ENCODE results near the gene GRIK4.
A peak's percentile ranks its signal among the peaks of the same experiment; 100 is the strongest.
"Not testable (repeated sequence)": the region's sequence is repeated elsewhere in the genome, so short reads cannot be mapped to it uniquely, and the experiment has no call there.

GRIK4 gene

GRCh38 chr11:121008551-121008950 lies 497.0 kb downstream of the GRIK4 start:
- Histone ChIP-seq H3K4me3 (ENCODE audit: low read length) (no peak overlapping the region), H3K4me1 (ENCODE audit: insufficient read depth, low read length) (peaks cover 13% of the 10 kb centered on the region; the same call in 1 of the 2 replicates), H3K9me3 (ENCODE audit: insufficient read depth, low read depth, low read length) (no peaks in the 10 kb centered on the region), H3K27me3 (ENCODE audit: insufficient read depth, low read length) (no peaks in the 10 kb centered on the region), H3K9ac (ENCODE audit: low read depth, low read length) (no peak overlapping the region), H3K27ac (ENCODE audit: low read depth, low read length) (no peak overlapping the region), H3K36me3 (ENCODE audit: insufficient read depth, low read length) (no peaks in the 10 kb centered on the region)

- WGBS: 50% methylated on average over 1 of the region's 1 CpG
- Histone ChIP-seq H3K4me3 (ENCODE audit: low read length) (no peak overlapping the region), H3K9me3 (ENCODE audit: insufficient read depth, low read depth, low read length) (no peaks in the 10 kb centered on the region), H3K36me3 (ENCODE audit: insufficient read depth, low read length) (no peaks in the 10 kb centered on the region), H3K9ac (ENCODE audit: low read depth, low read length) (no peak overlapping the region), H3K27ac (ENCODE audit: low read depth, low read length) (peak overlapping the region; percentile 75; the same call in 1 of the 2 replicates), H3K4me1 (ENCODE audit: insufficient read depth, low read length) (peaks cover 4% of the 10 kb centered on the region; the same call in 1 of the 2 replicates), H3K27me3 (ENCODE audit: insufficient read depth, low read length) (no peaks in the 10 kb centered on the region)
Observed at GRCh38 chr11:121012091-121012490, 500.5 kb downstream of the GRIK4 start.

DNA sequence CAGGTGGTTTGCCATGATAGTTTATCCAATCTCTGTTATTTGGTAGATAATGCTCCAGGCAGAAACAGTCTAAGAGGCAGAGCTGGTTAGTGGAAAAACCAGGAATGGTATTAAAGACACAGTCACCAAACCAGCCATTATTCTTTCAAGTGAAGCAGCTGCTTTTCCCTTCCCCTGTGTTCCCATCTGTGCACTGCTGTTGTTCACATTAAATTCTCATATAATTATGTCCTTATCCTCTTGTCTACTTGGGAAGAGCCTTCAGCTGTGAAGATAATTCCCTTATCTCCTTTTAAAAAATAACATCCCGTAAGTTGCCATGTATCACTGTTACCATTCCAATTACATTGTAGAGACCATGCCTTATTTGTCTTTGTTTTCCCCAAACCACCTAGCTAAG lies 507.2 kb downstream of the GRIK4 start:
- Histone ChIP-seq H3K9me3 (ENCODE audit: insufficient read depth, low read depth, low read length) (no peaks in the 10 kb centered on the region), H3K27ac (ENCODE audit: low read depth, low read length) (no peak overlapping the region), H3K9ac (ENCODE audit: low read depth, low read length) (no peak overlapping the region), H3K4me3 (ENCODE audit: low read length) (no peak overlapping the region), H3K36me3 (ENCODE audit: insufficient read depth, low read length) (no peaks in the 10 kb centered on the region), H3K4me1 (ENCODE audit: insufficient read depth, low read length) (no peaks in the 10 kb centered on the region), H3K27me3 (ENCODE audit: insufficient read depth, low read length) (no peaks in the 10 kb centered on the region)
- 95% methylated on average over 1 of the region's 1 CpG for WGBS

GRCh38 chr11:121021718-121022117 lies 510.2 kb downstream of the GRIK4 start:
- not testable (repeated sequence) for H3K9me3 ChIP-seq (ENCODE audit: insufficient read depth, low read depth, low read length); H3K4me3 ChIP-seq (ENCODE audit: low read length); H3K27me3 ChIP-seq (ENCODE audit: insufficient read depth, low read length); H3K4me1 ChIP-seq (ENCODE audit: insufficient read depth, low read length); H3K27ac ChIP-seq (ENCODE audit: low read depth, low read length); H3K9ac ChIP-seq (ENCODE audit: low read depth, low read length); H3K36me3 ChIP-seq (ENCODE audit: insufficient read depth, low read length)
- WGBS: 97% methylated on average over 36 of the region's 36 CpGs

- H3K27ac ChIP-seq (ENCODE audit: low read depth, low read length): peak within 1 kb of the TSS; percentile 57; the same call in 1 of the 2 replicates
- no peaks in the 10 kb centered on the region for H3K9me3 ChIP-seq (ENCODE audit: insufficient read depth, low read depth, low read length)
- H3K36me3 ChIP-seq (ENCODE audit: insufficient read depth, low read length): no peaks in the 10 kb centered on the region
- no peaks in the 10 kb centered on the region for H3K27me3 ChIP-seq (ENCODE audit: insufficient read depth, low read length)
- H3K4me1 ChIP-seq (ENCODE audit: insufficient read depth, low read length): peaks cover 8% of the 10 kb centered on the region; the same call in 1 of the 2 replicates
- 1% methylated on average over 54 of the region's 54 CpGs for WGBS
- H3K9ac ChIP-seq (ENCODE audit: low read depth, low read length): peak within 1 kb of the TSS; percentile 79
- peak within 1 kb of the TSS; percentile 69 for H3K4me3 ChIP-seq (ENCODE audit: low read length)
Observed at GRCh38 chr11:121023848-121024751, 512.6 kb downstream of the GRIK4 start, which contains the start of gene TBCEL. TBCEL (plus strand) TSS chr11:121024102; CDS start chr11:121045691, 21,589 bp downstream.

GRCh38 chr11:121024989-121025388 lies 513.4 kb downstream of the GRIK4 start:
- 68% methylated on average over 3 of the region's 3 CpGs for WGBS
- H3K4me1 ChIP-seq (ENCODE audit: insufficient read depth, low read length): peaks cover 8% of the 10 kb centered on the region; the same call in 1 of the 2 replicates
- peak overlapping the region; percentile 79; the same call in 1 of the 2 replicates for H3K9ac ChIP-seq (ENCODE audit: low read depth, low read length)
- H3K36me3 ChIP-seq (ENCODE audit: insufficient read depth, low read length): no peaks in the 10 kb centered on the region
- H3K27ac ChIP-seq (ENCODE audit: low read depth, low read length): no peak overlapping the region
- peak overlapping the region; percentile 69 for H3K4me3 ChIP-seq (ENCODE audit: low read length)
- no peaks in the 10 kb centered on the region for H3K27me3 ChIP-seq (ENCODE audit: insufficient read depth, low read length)
- H3K9me3 ChIP-seq (ENCODE audit: insufficient read depth, low read depth, low read length): no peaks in the 10 kb centered on the region

DNA sequence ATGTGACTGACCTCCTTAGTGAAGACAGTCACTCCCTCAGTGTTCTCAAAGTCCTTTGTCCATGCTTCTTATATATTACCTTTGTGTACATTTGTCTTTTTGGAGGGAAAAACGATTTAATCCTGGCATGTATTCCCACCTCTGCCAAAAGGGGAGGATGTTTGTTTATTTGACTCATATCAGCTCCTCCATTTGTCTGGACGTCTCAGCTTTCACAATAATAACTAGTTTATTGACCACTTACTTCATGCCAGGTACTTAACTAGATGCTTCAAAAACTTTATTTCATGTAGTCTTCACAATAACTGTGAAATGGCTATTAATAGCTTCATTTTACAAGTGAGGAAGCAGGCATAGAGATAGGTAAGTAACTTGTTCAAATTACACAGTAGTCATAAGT lies 517.6 kb downstream of the GRIK4 start:
- Histone ChIP-seq H3K27me3 (ENCODE audit: insufficient read depth, low read length) (no peaks in the 10 kb centered on the region), H3K9me3 (ENCODE audit: insufficient read depth, low read depth, low read length) (no peaks in the 10 kb centered on the region), H3K27ac (ENCODE audit: low read depth, low read length) (no peak overlapping the region), H3K4me1 (ENCODE audit: insufficient read depth, low read length) (peaks cover 8% of the 10 kb centered on the region; the same call in 1 of the 2 replicates), H3K4me3 (ENCODE audit: low read length) (no peak overlapping the region), H3K36me3 (ENCODE audit: insufficient read depth, low read length) (no peaks in the 10 kb centered on the region), H3K9ac (ENCODE audit: low read depth, low read length) (no peak overlapping the region)
- WGBS: 79% methylated on average over 1 of the region's 2 CpGs

DNA sequence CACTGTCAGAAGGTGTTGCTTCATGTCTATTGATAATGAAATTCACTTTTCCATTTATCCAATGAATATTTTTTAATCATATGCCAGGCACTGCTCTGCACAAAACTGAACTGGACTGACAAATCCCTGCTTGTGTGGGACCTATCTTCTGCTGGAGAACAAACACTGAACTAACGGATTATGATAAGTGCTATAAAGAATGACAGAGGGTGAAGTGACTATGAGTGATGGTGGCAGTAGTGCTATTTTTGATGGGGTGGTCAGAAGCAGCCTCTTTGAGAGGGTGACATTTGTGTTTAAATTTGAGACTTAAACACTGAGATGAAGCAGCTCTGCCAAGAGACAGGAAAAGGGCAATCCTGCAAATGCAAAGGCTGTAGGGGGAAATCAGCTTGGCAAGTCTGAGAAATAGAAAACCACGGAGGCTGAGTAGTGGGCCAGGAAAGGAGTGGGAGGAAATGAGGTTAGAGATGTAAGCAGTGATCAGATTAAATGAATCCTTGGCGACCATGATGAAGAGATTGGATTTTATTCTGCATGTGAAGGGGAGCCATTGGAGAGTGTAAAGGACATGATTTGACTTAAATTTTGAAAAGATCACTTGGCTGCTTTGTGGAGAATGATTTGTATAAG lies 518.4 kb downstream of the GRIK4 start:
- Histone ChIP-seq H3K27me3 (ENCODE audit: insufficient read depth, low read length) (no peaks in the 10 kb centered on the region), H3K9ac (ENCODE audit: low read depth, low read length) (no peak overlapping the region), H3K36me3 (ENCODE audit: insufficient read depth, low read length) (no peaks in the 10 kb centered on the region), H3K27ac (ENCODE audit: low read depth, low read length) (no peak overlapping the region), H3K9me3 (ENCODE audit: insufficient read depth, low read depth, low read length) (no peaks in the 10 kb centered on the region), H3K4me3 (ENCODE audit: low read length) (no peak overlapping the region), H3K4me1 (ENCODE audit: insufficient read depth, low read length) (peaks cover 4% of the 10 kb centered on the region)
- WGBS: 88% methylated on average over 3 of the region's 3 CpGs

DNA sequence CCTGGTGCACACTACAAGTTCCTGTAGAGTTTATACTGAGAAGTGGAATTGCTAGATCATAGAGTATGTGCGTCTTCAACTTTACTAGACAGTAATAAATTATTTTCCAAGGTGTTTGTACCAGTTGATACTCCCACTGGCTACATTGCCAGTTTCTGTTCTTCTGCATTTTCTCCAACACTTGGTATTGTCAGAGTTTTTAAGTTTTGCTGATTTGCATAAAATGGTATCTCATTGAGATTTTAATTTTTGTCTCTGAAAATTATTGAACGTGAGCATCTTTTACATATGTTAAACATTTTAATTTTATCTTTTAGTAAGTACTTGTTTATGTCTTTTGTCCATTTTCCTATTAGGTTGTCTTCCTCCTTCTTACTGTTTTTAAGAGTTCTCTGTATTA lies 519.6 kb downstream of the GRIK4 start:
- Histone ChIP-seq H3K9ac (ENCODE audit: low read depth, low read length) (no peak overlapping the region), H3K36me3 (ENCODE audit: insufficient read depth, low read length) (no peaks in the 10 kb centered on the region), H3K9me3 (ENCODE audit: insufficient read depth, low read depth, low read length) (no peaks in the 10 kb centered on the region), H3K4me3 (ENCODE audit: low read length) (no peak overlapping the region), H3K27ac (ENCODE audit: low read depth, low read length) (no peak overlapping the region), H3K27me3 (ENCODE audit: insufficient read depth, low read length) (no peaks in the 10 kb centered on the region), H3K4me1 (ENCODE audit: insufficient read depth, low read length) (peaks cover 11% of the 10 kb centered on the region; the same call in 1 of the 2 replicates)
- WGBS: no CpG with 5 or more reads among the region's 2 CpGs

GRCh38 chr11:121031648-121032047 lies 520.1 kb downstream of the GRIK4 start:
- H3K4me3 ChIP-seq (ENCODE audit: low read length); H3K27ac ChIP-seq (ENCODE audit: low read depth, low read length); H3K27me3 ChIP-seq (ENCODE audit: insufficient read depth, low read length); H3K36me3 ChIP-seq (ENCODE audit: insufficient read depth, low read length); H3K9ac ChIP-seq (ENCODE audit: low read depth, low read length); H3K9me3 ChIP-seq (ENCODE audit: insufficient read depth, low read depth, low read length): not testable (repeated sequence)
- H3K4me1 ChIP-seq (ENCODE audit: insufficient read depth, low read length): peaks cover 14% of the 10 kb centered on the region; the same call in 1 of the 2 replicates
- WGBS: 94% methylated on average over 4 of the region's 4 CpGs

GRCh38 chr11:121032546-121032945 lies 521.0 kb downstream of the GRIK4 start:
- Histone ChIP-seq H3K27ac (ENCODE audit: low read depth, low read length) (no peak overlapping the region), H3K4me3 (ENCODE audit: low read length) (no peak overlapping the region), H3K27me3 (ENCODE audit: insufficient read depth, low read length) (no peaks in the 10 kb centered on the region), H3K36me3 (ENCODE audit: insufficient read depth, low read length) (no peaks in the 10 kb centered on the region), H3K9ac (ENCODE audit: low read depth, low read length) (no peak overlapping the region), H3K4me1 (ENCODE audit: insufficient read depth, low read length) (peaks cover 14% of the 10 kb centered on the region; the same call in 1 of the 2 replicates), H3K9me3 (ENCODE audit: insufficient read depth, low read depth, low read length) (no peaks in the 10 kb centered on the region)
- 86% methylated on average over 3 of the region's 3 CpGs for WGBS

Data from HUES64 (cell line).